Upper lobe of right lung (tissue), 1 donor: ENCODE data around the gene SLC45A1. TPM values are rescaled to one million over a fixed set of nuclear protein-coding genes. Genes with fewer than 3 reads are reported as not detected.

Source experiments
- ATAC-seq: fragments of 200-7000 bp; cut with Tn5 transposase; one replicate; pipeline ENCODE4 v1.9.1; 2020; ENCODE audit warnings: mild to moderate bottlenecking, moderate library complexity
- DNase-seq: peaks from one replicate; pipeline ENCODE4 v3.0.0-alpha.2; 2020
- H3K27ac ChIP-seq: fragments of 200-600 bp; one replicate; pipeline ENCODE4 v1.8.0; 2022
- H3K27me3 ChIP-seq: fragments of 200-600 bp; one replicate; pipeline ENCODE4 v1.8.0; 2022; ENCODE audit warnings: mild to moderate bottlenecking
- H3K36me3 ChIP-seq: fragments of 200-600 bp; one replicate; pipeline ENCODE4 v1.8.0; 2022
- H3K4me1 ChIP-seq: fragments of 200-600 bp; one replicate; pipeline ENCODE4 v1.8.0; 2022
- H3K4me3 ChIP-seq: fragments of 200-600 bp; one replicate; pipeline ENCODE4 v1.8.0; 2022; ENCODE audit warnings: mild to moderate bottlenecking
- H3K9me3 ChIP-seq: fragments of 200-600 bp; one replicate; pipeline ENCODE4 v1.8.0; 2022
- CTCF ChIP-seq: fragments of 200-600 bp; IDR thresholded peaks from one replicate; pipeline ENCODE4 v1.8.0; 2022; ENCODE audit warnings: antibody characterized with exemption
- intact Hi-C: fragments of 100-400 bp; cut with DNase I; formaldehyde crosslinking; loops from one replicate; pipeline ENCODE4 v1.11.0; 2022
- total RNA-seq: library from RNA; stranded (reverse); fragmentation: NEBNext Ultra II Directional; extraction: Animal tissue kit (Norgen Biotek cat#: 25700); gene quantifications from one replicate; pipeline ENCODE4 v1.2.1, GENCODE V29; 2021
- donor health status: DM: no; HTN: yes; CAD: no; lungs with severe emphysema.

The SLC45A1 gene
- total RNA-seq, 1 donor from 2014 or later: 1.9 TPM

GRCh38 chr1:8302081-8302956 is 15.6 kb upstream of the SLC45A1 start:
- intact Hi-C loops: loop anchor here (10.0 kb wide), 1 partner anchor 68 kb away; no protein-coding TSS in a partner anchor
- TF ChIP-seq CTCF: no peak
- DNase-seq (no peak), ATAC-seq (no peak)
- H3K4me1 ChIP-seq: no peaks in the 10 kb centered on the region
- H3K27me3 ChIP-seq: no peaks in the 10 kb centered on the region
- H3K9me3 ChIP-seq: no peaks in the 10 kb centered on the region
- no peaks in the 10 kb centered on the region for H3K36me3 ChIP-seq
- H3K4me3 ChIP-seq: no peak overlapping the region
- no peak overlapping the region for H3K27ac ChIP-seq

- Histone ChIP-seq H3K9me3 (no peaks in the 10 kb centered on the region), H3K27me3 (no peaks in the 10 kb centered on the region), H3K27ac (no peak overlapping the region), H3K4me3 (no peak overlapping the region), H3K36me3 (no peaks in the 10 kb centered on the region), H3K4me1 (no peaks in the 10 kb centered on the region)
- ATAC-seq (no peak), DNase-seq (no peak)
- intact Hi-C loops: loop anchor here (10.0 kb wide), 1 partner anchor 68 kb away; no protein-coding TSS in a partner anchor
- TF ChIP-seq CTCF: no peak
Observed at GRCh38 chr1:8303141-8303540, 14.8 kb upstream of the SLC45A1 start.

GRCh38 chr1:8303876-8304275 is 14.0 kb upstream of the SLC45A1 start:
- Histone ChIP-seq H3K9me3 (no peaks in the 10 kb centered on the region), H3K4me1 (no peaks in the 10 kb centered on the region), H3K27me3 (no peaks in the 10 kb centered on the region), H3K27ac (no peak overlapping the region), H3K36me3 (no peaks in the 10 kb centered on the region), H3K4me3 (no peak overlapping the region)
- intact Hi-C loops: loop anchor here (10.0 kb wide), 1 partner anchor 69 kb away; no protein-coding TSS in a partner anchor
- no peak for TF ChIP-seq CTCF
- ATAC-seq (no peak), DNase-seq (no peak)

GRCh38 chr1:8307628-8308027 is 10.3 kb upstream of the SLC45A1 start:
- H3K4me1 ChIP-seq: peaks cover 5% of the 10 kb centered on the region
- no peak for DNase-seq
- intact Hi-C loops: loop anchor here (10.0 kb wide), 1 partner anchor 73 kb away; no protein-coding TSS in a partner anchor
- no peaks in the 10 kb centered on the region for H3K27me3 ChIP-seq
- no peak overlapping the region for H3K4me3 ChIP-seq
- TF ChIP-seq CTCF: no peak
- H3K9me3 ChIP-seq: no peaks in the 10 kb centered on the region
- peak; percentile 75 for ATAC-seq
- H3K36me3 ChIP-seq: no peaks in the 10 kb centered on the region
- no peak overlapping the region for H3K27ac ChIP-seq

GRCh38 chr1:8311068-8311718 is 6.7 kb upstream of the SLC45A1 start:
- DNase-seq: no peak
- H3K36me3 ChIP-seq: no peaks in the 10 kb centered on the region
- no peak overlapping the region for H3K4me3 ChIP-seq
- no peak for TF ChIP-seq CTCF
- no peak overlapping the region for H3K27ac ChIP-seq
- H3K27me3 ChIP-seq: no peaks in the 10 kb centered on the region
- peaks cover 6% of the 10 kb centered on the region for H3K4me1 ChIP-seq
- intact Hi-C loops: loop anchor here (10.0 kb wide), 2 partner anchors 286 to 326 kb away; partner anchors contain the start of gene ERRFI1
- no peak for ATAC-seq
- H3K9me3 ChIP-seq: no peaks in the 10 kb centered on the region
